Measurements from ENCODE around the gene SERPINE2.

The SERPINE2 gene
- total RNA-seq: 4.1 reads per million, percentile 16 among the genes with 10 or more reads in this experiment

- no peak for DNase-seq
Measured at GRCh38 chr2:224039080-224039769, at the start of gene SERPINE2. SERPINE2 (minus strand) TSS chr2:224039286; CDS start chr2:224001900, 37,386 bp downstream.

- no peak for DNase-seq
Measured at GRCh38 chr2:224086226-224086914, 47.3 kb upstream of the SERPINE2 start.

- DNase-seq: no peak
Measured at GRCh38 chr2:224085811-224086210, 46.7 kb upstream of the SERPINE2 start.

GRCh38 chr2:224085246-224085645, 46.2 kb upstream of the SERPINE2 start:
- no peak for DNase-seq

GRCh38 chr2:224084266-224084892, 45.3 kb upstream of the SERPINE2 start:
- DNase-seq: no peak

- no peak for DNase-seq
Measured at GRCh38 chr2:224083638-224084037, 44.6 kb upstream of the SERPINE2 start.

- no peak for DNase-seq
Measured at GRCh38 chr2:224078656-224079055, 39.6 kb upstream of the SERPINE2 start.

- no peak for DNase-seq
Measured at GRCh38 chr2:224077773-224078507, 38.9 kb upstream of the SERPINE2 start.

- no peak for DNase-seq
Measured at GRCh38 chr2:224075588-224075987, 36.5 kb upstream of the SERPINE2 start.

- DNase-seq: no peak
Measured at GRCh38 chr2:224073676-224074075, 34.6 kb upstream of the SERPINE2 start.

- no peak for DNase-seq
Measured at GRCh38 chr2:224072541-224073188, 33.6 kb upstream of the SERPINE2 start.

- DNase-seq: no peak
Measured at GRCh38 chr2:224069172-224069571, 30.1 kb upstream of the SERPINE2 start.

GRCh38 chr2:224063298-224063648, 24.2 kb upstream of the SERPINE2 start:
- DNase-seq: no peak

- no peak for DNase-seq
Measured at GRCh38 chr2:224062481-224063297, 23.6 kb upstream of the SERPINE2 start.

- DNase-seq: no peak
Measured at GRCh38 chr2:224060783-224061482, 21.8 kb upstream of the SERPINE2 start.

GRCh38 chr2:224059178-224059577, 20.1 kb upstream of the SERPINE2 start:
- no peak for DNase-seq

GRCh38 chr2:224058048-224058775, 19.1 kb upstream of the SERPINE2 start:
- DNase-seq: no peak

GRCh38 chr2:224056889-224057288, 17.8 kb upstream of the SERPINE2 start:
- no peak for DNase-seq

GRCh38 chr2:224055101-224055500, 16.0 kb upstream of the SERPINE2 start:
- DNase-seq: no peak

- DNase-seq: no peak
Measured at GRCh38 chr2:224046752-224047151, 7.7 kb upstream of the SERPINE2 start.

All from effector CD4-positive, alpha-beta T cell (primary cell).